HG03135 (cell line): ENCODE data around the gene RIN3.

Experiments used
- ATAC-seq: cut with Tn5 transposase; IDR thresholded peaks from one replicate; pipeline ENCODE4 v1.9.1; 2021; ENCODE audit warnings: mild to moderate bottlenecking, moderate library complexity; ENCODE audit not compliant: unreplicated experiment

Gene RIN3

GRCh38 chr14:92737206-92737605 is 223.6 kb downstream of the RIN3 start:
- no peak for ATAC-seq

DNA sequence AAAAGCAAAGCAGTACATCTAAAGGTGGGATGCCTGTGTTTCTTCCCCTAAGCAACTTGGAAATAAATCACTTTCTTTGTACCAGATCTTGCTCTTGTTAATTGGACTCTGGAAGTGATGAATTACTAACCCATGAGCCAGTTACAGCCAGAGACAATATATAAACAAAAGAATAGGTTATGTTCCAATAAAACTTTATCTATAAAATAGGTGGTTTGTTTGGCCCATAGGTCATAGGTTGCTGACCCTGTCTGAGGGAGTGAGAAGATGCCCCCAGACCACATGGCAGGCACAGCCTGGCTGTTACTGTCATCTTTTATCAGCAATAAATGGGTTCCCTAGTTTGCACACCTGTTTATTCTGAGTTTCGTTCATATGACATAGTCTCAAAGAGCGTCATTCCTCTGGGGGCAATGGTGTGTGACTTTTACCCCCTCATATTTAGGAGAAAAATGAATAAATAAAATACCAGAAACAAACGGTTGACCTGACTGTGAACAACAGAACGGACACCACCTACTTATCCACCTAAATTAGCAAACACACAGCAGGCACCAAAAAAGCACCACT is 224.1 kb downstream of the RIN3 start:
- ATAC-seq = no peak
